HG02970 (cell line): ENCODE results near the gene SMAP1.

Source experiments
- ATAC-seq: cut with Tn5 transposase; IDR thresholded peaks from one replicate; pipeline ENCODE4 v1.9.1; 2021; ENCODE audit warnings: mild to moderate bottlenecking, moderate library complexity, moderate number of reproducible peaks; ENCODE audit not compliant: unreplicated experiment, low FRiP score

SMAP1 gene

GRCh38 chr6:70676821-70677220 lies 9.1 kb downstream of the SMAP1 start:
- no peak for ATAC-seq

GRCh38 chr6:70680396-70680795 lies 12.7 kb downstream of the SMAP1 start:
- no peak for ATAC-seq

GRCh38 chr6:70684794-70685493 lies 17.3 kb downstream of the SMAP1 start:
- ATAC-seq, result no peak

- no peak for ATAC-seq
These were observed 18.0 kb downstream of the SMAP1 start for GRCh38 chr6:70685494-70686180.

GRCh38 chr6:70686548-70687133 lies 19.0 kb downstream of the SMAP1 start:
- ATAC-seq, result no peak

- no peak for ATAC-seq
These were observed 26.2 kb downstream of the SMAP1 start for GRCh38 chr6:70693887-70694286.

GRCh38 chr6:70694371-70694770 lies 26.7 kb downstream of the SMAP1 start:
- no peak for ATAC-seq

- ATAC-seq, result no peak
These were observed 33.5 kb downstream of the SMAP1 start for GRCh38 chr6:70700922-70701876.

GRCh38 chr6:70705772-70706171 lies 38.1 kb downstream of the SMAP1 start:
- ATAC-seq, result no peak

GRCh38 chr6:70706491-70707123 lies 38.9 kb downstream of the SMAP1 start:
- ATAC-seq, result no peak

- no peak for ATAC-seq
These were observed 40.2 kb downstream of the SMAP1 start for GRCh38 chr6:70707893-70708292.

- ATAC-seq, result no peak
These were observed 40.8 kb downstream of the SMAP1 start for GRCh38 chr6:70708448-70708847.

- ATAC-seq, result no peak
These were observed 42.1 kb downstream of the SMAP1 start for GRCh38 chr6:70709826-70710225.

GRCh38 chr6:70714716-70715257 lies 47.1 kb downstream of the SMAP1 start:
- ATAC-seq, result no peak

GRCh38 chr6:70717038-70717801 lies 49.5 kb downstream of the SMAP1 start:
- no peak for ATAC-seq

GRCh38 chr6:70724524-70724923 lies 56.8 kb downstream of the SMAP1 start:
- no peak for ATAC-seq

- no peak for ATAC-seq
These were observed 58.2 kb downstream of the SMAP1 start for GRCh38 chr6:70725817-70726415.

- ATAC-seq, result no peak
These were observed 66.7 kb downstream of the SMAP1 start for GRCh38 chr6:70734381-70734780.

GRCh38 chr6:70734979-70735378 lies 67.3 kb downstream of the SMAP1 start:
- ATAC-seq, result no peak
